ENCODE data around the gene KRT75. TPM values are rescaled to one million over a fixed set of nuclear protein-coding genes. Genes with fewer than 3 reads are reported as not detected.

Gene KRT75
- total RNA-seq (under 1 TPM in 1 of 2 donors, not detected in 1; 0.19 TPM), polyA plus RNA-seq (ENCODE audit: insufficient read depth, low read depth, low replicate concordance) (not detected)
- long read RNA-seq, donor 1 = 0 reads
- long read RNA-seq, donor 2 = 0 reads

DNA sequence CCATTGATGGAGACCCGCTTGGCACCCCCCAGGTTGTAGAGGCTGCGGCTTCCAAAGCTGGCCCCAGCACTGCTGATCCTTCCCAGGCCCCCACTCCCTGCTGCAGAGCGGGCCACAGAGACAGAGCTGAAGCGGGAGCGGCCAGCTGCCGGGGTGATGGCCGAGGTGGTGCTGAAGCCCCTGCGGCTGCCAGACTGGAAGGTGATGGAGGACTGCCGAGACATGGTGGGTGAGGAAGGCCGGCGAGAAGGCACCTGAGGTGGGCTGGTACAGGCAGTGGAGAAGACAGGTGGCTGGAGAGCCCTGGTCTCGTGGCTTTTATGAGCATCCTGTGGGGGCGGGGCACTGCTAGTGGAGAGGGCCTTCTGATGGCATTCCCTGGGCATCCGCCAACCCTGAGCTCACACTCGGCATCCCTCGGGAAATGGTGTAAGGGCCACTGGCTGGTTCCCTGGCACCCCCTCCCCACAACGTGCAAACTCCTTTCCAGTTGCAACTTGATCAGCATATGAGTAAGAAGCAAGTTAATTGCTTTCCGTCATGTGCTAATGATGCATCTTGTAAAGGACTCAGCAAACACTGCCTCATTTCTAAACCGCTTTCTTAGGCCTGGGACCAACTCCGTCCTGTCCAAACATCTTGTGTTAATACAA lies at the start of gene KRT75:
Gene KRT75, minus strand, starts transcription at position 291 of the 653 bp plus-strand sequence. Its CDS starts 67 bp downstream, at position 224.
- no peaks in the 10 kb centered on the region for H3K4me1 ChIP-seq
- intact Hi-C loops (cut with DNase I; ENCODE audit: low total_unique reads) = no loop called here
- H3K27me3 ChIP-seq = no peaks in the 10 kb centered on the region
- TF ChIP-seq CTCF (IDR thresholded peaks at IDR 0.05) (no peak), POLR2A (IDR thresholded peaks at IDR 0.05) (no peak)
- no peaks in the 10 kb centered on the region for H3K9me3 ChIP-seq
- no peak within 1 kb of the TSS for H3K27ac ChIP-seq
- no peaks in the 10 kb centered on the region for H3K36me3 ChIP-seq (ENCODE audit: low read depth, missing control alignments)
- DNase-seq = no peak
- WGBS, 2 donors = 92 to 93% methylated on average over 19 to 20 of the region's 20 CpGs
- no peak within 1 kb of the TSS for H3K4me3 ChIP-seq

GRCh38 chr12:52480073-52480472 lies 45.9 kb upstream of the KRT75 start:
- DNase-seq = no peak
- TF ChIP-seq POLR2A (IDR thresholded peaks at IDR 0.05) = no peak
- no peak for TF ChIP-seq CTCF (IDR thresholded peaks at IDR 0.05)
- 51 to 55% methylated on average over 3 of the region's 3 CpGs for WGBS, 2 donors

GRCh38 chr12:52477651-52478050 lies 43.5 kb upstream of the KRT75 start:
- H3K4me3 ChIP-seq = no peak overlapping the region
- intact Hi-C loops (cut with DNase I; ENCODE audit: low total_unique reads) = no loop called here
- WGBS, 2 donors = 64 to 70% methylated on average over 2 of the region's 2 CpGs

More at GRCh38 chr12:52480073-52480472, 45.9 kb upstream of the KRT75 start:
- Histone ChIP-seq H3K4me3 (no peak overlapping the region), H3K9me3 (no peaks in the 10 kb centered on the region), H3K36me3 (ENCODE audit: low read depth, missing control alignments) (no peaks in the 10 kb centered on the region), H3K27ac (no peak overlapping the region), H3K4me1 (no peaks in the 10 kb centered on the region), H3K27me3 (no peaks in the 10 kb centered on the region)
- intact Hi-C loops (cut with DNase I; ENCODE audit: low total_unique reads) = no loop called here

GRCh38 chr12:52474212-52474611 lies 40.0 kb upstream of the KRT75 start:
- WGBS, 2 donors = 90 to 96% methylated on average over 2 of the region's 2 CpGs
- Histone ChIP-seq H3K27me3 (no peaks in the 10 kb centered on the region), H3K9me3 (no peaks in the 10 kb centered on the region), H3K4me1 (no peaks in the 10 kb centered on the region), H3K4me3 (no peak overlapping the region), H3K36me3 (ENCODE audit: low read depth, missing control alignments) (no peaks in the 10 kb centered on the region), H3K27ac (no peak overlapping the region)
- no peak for DNase-seq
- TF ChIP-seq POLR2A (IDR thresholded peaks at IDR 0.05) = no peak
- no peak for TF ChIP-seq CTCF (IDR thresholded peaks at IDR 0.05)
- intact Hi-C loops (cut with DNase I; ENCODE audit: low total_unique reads) = no loop called here

More at GRCh38 chr12:52477651-52478050, 43.5 kb upstream of the KRT75 start:
- H3K4me1 ChIP-seq = no peaks in the 10 kb centered on the region
- no peaks in the 10 kb centered on the region for H3K36me3 ChIP-seq (ENCODE audit: low read depth, missing control alignments)
- TF ChIP-seq CTCF (IDR thresholded peaks at IDR 0.05) (no peak), POLR2A (IDR thresholded peaks at IDR 0.05) (no peak)
- no peak overlapping the region for H3K27ac ChIP-seq
- H3K9me3 ChIP-seq = no peaks in the 10 kb centered on the region
- DNase-seq = no peak
- no peaks in the 10 kb centered on the region for H3K27me3 ChIP-seq

DNA sequence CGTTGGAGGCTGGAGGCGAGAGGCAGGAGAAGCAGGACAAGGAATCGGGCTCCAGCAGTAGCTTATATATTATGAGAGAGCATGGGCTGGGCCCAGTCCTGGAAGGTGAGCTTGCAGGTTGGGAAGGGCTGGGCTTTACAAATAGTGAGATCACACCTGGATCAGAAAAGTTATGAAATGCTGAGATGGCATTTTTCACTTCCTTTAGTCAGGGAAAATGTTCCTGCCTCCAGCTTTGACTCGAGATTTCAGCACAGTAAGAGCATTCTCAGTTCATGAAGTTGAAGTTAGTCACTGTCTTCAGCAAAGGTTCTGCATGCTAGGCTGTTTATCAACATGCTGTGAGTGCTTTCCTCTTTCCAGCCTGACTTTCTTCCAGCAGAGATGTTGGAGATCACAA lies 39.6 kb upstream of the KRT75 start, which contains the start of gene KRT6C:
Gene KRT6C, minus strand, starts transcription at position 38 of the 400 bp plus-strand sequence. CDS start 68 bp downstream, outside the sequence.
- no peaks in the 10 kb centered on the region for H3K36me3 ChIP-seq (ENCODE audit: low read depth, missing control alignments)
- intact Hi-C loops (cut with DNase I; ENCODE audit: low total_unique reads) = no loop called here
- H3K9me3 ChIP-seq = no peaks in the 10 kb centered on the region
- TF ChIP-seq POLR2A (IDR thresholded peaks at IDR 0.05) = no peak
- no peak for TF ChIP-seq CTCF (IDR thresholded peaks at IDR 0.05)
- no peak for DNase-seq
- no peaks in the 10 kb centered on the region for H3K4me1 ChIP-seq
- H3K27ac ChIP-seq = no peak within 1 kb of the TSS
- no peaks in the 10 kb centered on the region for H3K27me3 ChIP-seq
- no peak within 1 kb of the TSS for H3K4me3 ChIP-seq
- WGBS, 2 donors = 73 to 81% methylated on average over 4 of the region's 4 CpGs

Measured in testis (tissue), 5 donors.